ENCODE data around the gene COPS9.

COPS9 gene

DNA sequence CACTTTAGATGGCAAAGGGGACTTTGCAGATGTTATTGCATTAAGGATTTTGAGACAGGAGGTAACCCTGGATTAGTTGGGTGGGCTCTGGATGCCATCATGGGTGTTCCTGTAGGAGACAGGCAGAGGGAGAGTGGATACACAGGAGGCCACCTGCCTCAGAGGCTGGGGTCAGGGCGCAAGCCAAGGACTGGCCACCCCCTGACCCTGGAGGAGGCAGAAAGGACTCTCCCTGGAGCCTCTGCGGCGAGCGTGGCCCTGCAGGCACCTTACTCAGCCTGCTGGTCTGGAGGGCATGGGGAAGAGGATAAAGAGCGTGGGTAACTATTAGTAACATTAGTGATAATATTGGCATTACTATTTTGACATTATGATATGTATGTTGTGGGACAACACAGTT, 25.9 kb upstream of the COPS9 start:
- H3K4me1 ChIP-seq (ENCODE audit: control insufficient read depth in 1 of 2, insufficient read depth in 1 of 2, low read depth in 1 of 2, low read length in 1 of 2), result no peaks in the 10 kb centered on the region
- H3K36me3 ChIP-seq, result no peaks in the 10 kb centered on the region
- no peak overlapping the region for H3K4me3 ChIP-seq (ENCODE audit: low read depth in 1 of 2, low read length in 1 of 2)
- no peaks in the 10 kb centered on the region for H3K9me3 ChIP-seq
- H3K27ac ChIP-seq, result no peak overlapping the region
- TF ChIP-seq, protein P1, sequence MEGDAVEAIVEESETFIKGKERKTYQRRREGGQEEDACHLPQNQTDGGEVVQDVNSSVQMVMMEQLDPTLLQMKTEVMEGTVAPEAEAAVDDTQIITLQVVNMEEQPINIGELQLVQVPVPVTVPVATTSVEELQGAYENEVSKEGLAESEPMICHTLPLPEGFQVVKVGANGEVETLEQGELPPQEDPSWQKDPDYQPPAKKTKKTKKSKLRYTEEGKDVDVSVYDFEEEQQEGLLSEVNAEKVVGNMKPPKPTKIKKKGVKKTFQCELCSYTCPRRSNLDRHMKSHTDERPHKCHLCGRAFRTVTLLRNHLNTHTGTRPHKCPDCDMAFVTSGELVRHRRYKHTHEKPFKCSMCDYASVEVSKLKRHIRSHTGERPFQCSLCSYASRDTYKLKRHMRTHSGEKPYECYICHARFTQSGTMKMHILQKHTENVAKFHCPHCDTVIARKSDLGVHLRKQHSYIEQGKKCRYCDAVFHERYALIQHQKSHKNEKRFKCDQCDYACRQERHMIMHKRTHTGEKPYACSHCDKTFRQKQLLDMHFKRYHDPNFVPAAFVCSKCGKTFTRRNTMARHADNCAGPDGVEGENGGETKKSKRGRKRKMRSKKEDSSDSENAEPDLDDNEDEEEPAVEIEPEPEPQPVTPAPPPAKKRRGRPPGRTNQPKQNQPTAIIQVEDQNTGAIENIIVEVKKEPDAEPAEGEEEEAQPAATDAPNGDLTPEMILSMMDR (IDR thresholded peaks at IDR 0.05), result no peak
- H3K27me3 ChIP-seq, result peaks cover under 1% of the 10 kb centered on the region

DNA sequence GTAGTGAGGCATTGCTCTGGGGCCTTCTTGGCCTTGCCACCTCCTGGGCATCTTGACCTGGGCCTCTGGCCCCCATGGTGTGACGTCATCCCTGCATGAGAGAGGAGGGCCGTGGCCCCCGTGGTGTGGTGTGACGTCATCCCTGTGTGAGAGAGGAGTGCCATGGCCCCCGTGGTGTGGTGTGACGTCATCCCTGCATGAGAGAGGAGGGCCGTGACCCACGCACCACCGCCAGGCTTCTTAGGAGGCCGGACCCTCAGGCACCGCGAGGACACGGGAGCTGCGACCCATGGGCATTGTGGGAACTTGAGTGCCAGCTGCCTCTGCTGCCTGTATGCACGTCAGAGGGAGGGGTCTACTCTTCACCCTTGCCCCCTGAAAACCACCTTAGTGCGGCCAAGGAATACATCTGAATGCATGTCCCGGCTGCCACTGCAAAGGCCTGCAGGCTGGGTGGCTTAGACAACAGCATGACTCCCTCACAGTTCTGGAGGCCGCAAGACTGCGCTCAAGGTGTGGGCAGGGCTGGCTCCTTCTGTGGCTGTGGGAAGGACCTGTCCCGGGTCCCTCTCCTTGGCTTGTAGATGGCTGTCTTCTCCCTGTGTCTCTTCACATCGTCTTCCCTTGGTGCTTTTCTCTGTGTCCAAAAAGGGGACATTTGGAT, 25.1 kb upstream of the COPS9 start:
- Histone ChIP-seq H3K36me3 (no peaks in the 10 kb centered on the region), H3K4me1 (ENCODE audit: control insufficient read depth in 1 of 2, insufficient read depth in 1 of 2, low read depth in 1 of 2, low read length in 1 of 2) (no peaks in the 10 kb centered on the region), H3K27me3 (peaks cover 4% of the 10 kb centered on the region), H3K4me3 (ENCODE audit: low read depth in 1 of 2, low read length in 1 of 2) (no peak overlapping the region), H3K9me3 (no peaks in the 10 kb centered on the region), H3K27ac (no peak overlapping the region)
- TF ChIP-seq, protein P1 (IDR thresholded peaks at IDR 0.05), result no peak

DNA sequence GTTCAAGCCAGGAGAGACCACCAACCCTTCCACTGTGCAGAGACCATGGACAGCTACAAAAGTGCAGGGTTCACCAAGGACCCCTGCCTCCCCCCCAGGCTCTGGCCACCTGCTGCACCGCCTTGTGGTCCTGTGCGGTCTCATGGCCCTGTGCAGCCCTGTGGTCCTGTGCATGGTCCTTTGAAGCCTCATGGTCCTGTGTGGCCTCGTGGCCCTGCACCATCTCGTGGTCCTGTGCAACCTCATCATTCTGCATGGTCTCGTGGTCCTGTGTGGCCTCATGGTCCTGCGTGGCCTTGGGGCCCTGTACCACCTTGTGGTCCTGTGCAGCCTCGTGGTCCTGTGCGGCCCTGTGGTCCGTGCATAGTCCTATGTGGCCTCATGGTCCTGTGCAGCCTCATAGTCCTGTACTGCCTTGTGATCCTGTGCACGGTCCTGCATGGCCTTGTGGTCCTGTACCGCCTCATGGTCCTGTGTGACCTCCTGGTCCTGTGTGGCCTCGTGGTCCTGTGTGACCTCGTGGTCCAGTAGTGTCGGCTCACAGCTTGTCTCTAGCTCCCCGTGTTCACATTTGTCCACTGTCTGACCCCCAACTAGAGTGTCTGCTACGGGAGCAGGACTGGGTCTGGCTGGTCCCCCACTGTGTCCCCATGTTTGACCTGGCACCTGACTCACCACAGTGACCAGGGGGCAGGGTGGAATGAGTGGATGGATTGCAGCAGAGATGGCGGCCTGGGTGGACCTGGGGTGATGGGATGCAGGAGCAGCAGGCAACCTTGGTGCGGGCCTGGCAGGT, 24.4 kb upstream of the COPS9 start:
- no peaks in the 10 kb centered on the region for H3K36me3 ChIP-seq
- peaks cover 4% of the 10 kb centered on the region for H3K27me3 ChIP-seq
- no peak overlapping the region for H3K4me3 ChIP-seq (ENCODE audit: low read depth in 1 of 2, low read length in 1 of 2)
- no peak overlapping the region for H3K27ac ChIP-seq
- no peaks in the 10 kb centered on the region for H3K4me1 ChIP-seq (ENCODE audit: control insufficient read depth in 1 of 2, insufficient read depth in 1 of 2, low read depth in 1 of 2, low read length in 1 of 2)
- TF ChIP-seq, protein P1 (IDR thresholded peaks at IDR 0.05), result no peak
- no peaks in the 10 kb centered on the region for H3K9me3 ChIP-seq

DNA sequence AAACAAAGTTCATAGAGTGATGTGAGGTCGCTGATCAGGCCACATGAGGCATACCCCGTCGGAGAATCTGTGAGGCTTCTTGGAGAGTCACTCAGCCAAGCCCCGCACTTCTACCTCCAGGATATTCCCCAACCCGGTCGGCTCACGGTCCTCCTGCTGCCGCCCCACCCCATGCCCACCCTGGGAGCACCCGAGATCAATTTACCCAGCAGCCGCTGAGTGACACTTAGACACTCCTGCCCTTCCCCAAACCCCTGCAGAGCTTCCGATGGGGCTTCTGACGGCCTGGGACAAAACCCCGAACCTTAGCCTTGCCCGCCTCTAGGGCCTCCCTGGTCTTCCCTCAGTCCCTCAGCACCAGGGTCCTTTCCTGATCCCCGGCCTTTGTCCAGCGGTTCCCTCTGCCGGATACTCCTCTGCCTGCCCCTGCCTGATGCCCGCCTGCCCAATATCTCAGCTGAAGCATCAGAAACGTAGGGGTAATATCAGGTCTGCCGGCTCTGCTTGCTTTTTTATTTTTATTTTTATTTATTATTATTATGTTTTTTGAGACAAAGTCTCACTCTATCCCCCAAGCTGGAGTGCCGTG, 23.2 kb upstream of the COPS9 start:
- no peak overlapping the region for H3K4me3 ChIP-seq (ENCODE audit: low read depth in 1 of 2, low read length in 1 of 2)
- H3K9me3 ChIP-seq, result no peaks in the 10 kb centered on the region
- no peaks in the 10 kb centered on the region for H3K4me1 ChIP-seq (ENCODE audit: control insufficient read depth in 1 of 2, insufficient read depth in 1 of 2, low read depth in 1 of 2, low read length in 1 of 2)
- TF ChIP-seq, protein P1 (IDR thresholded peaks at IDR 0.05), result no peak
- H3K27me3 ChIP-seq, result peaks cover 4% of the 10 kb centered on the region
- H3K36me3 ChIP-seq, result no peaks in the 10 kb centered on the region
- H3K27ac ChIP-seq, result no peak overlapping the region

DNA sequence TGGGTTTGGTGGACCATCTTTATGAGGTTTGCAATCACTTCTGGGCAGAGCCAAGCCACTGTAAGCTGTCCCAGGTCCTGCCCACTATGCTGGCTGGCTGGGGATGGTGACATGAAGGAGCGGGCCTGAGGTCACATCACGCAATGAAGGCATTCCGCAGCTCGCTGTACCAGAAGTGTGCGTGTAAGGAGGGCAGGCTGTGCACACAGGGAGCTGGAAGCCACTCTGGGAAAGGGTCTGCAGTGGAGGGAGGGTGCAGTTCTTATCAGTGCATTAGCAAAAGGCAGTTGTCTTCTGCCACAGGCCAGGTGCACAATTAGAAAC, 21.0 kb upstream of the COPS9 start:
- no peaks in the 10 kb centered on the region for H3K4me1 ChIP-seq (ENCODE audit: control insufficient read depth in 1 of 2, insufficient read depth in 1 of 2, low read depth in 1 of 2, low read length in 1 of 2)
- no peaks in the 10 kb centered on the region for H3K36me3 ChIP-seq
- no peaks in the 10 kb centered on the region for H3K9me3 ChIP-seq
- H3K27me3 ChIP-seq, result peaks cover 11% of the 10 kb centered on the region
- TF ChIP-seq, protein P1 (IDR thresholded peaks at IDR 0.05), result no peak
- H3K4me3 ChIP-seq (ENCODE audit: low read depth in 1 of 2, low read length in 1 of 2), result no peak overlapping the region
- no peak overlapping the region for H3K27ac ChIP-seq
